ENCODE measurements around the gene MAEA.

DNA sequence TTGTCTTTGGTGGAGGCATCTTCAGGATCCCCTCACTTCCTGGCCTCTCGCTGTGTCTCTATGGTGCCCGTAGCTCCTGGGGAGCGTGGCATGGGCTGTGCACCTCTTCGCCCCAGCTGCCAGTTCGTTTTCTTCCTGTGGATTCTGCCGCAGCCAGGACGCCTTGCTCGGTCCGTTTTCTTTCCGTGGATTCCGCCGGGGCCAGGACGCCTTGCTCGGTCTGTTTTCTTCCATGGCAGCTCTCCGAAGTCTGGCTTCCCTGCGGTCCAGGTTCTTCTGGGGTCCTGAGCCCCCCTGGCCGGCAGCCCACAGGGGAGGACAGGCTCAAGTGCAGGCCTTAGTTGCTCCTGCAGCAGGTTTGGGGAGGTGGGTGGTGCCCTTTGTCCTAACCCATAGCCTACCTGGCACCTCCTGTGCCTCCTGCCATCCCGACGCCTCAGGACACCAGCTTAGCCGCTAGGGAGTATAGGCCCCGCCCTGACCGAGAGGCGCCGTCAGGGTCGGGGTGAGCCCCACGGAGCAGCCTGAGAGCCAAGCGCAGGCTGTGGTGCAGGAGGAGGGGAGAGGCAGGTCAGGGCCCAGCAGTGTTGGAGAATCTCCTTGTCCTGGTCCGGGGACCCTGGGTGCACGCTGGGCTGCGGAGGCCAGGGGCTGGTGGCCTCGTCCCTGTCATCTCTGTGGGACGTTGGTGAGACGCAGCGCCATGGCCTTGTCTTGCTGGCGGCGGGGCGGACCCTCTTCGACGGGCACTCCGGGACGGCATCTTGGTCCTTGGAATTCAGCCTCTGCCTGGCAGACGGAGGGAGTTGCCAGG is 84.4 kb downstream of the MAEA start:
- no peak for TF ChIP-seq CTCF (IDR thresholded peaks at IDR 0.05)
- no peak for TF ChIP-seq POLR2A (IDR thresholded peaks at IDR 0.05)

All from tibial nerve (tissue), 3 donors.